BE2C (cell line): Measurements from ENCODE around the gene CDK1. TPM values are rescaled to one million over a fixed set of nuclear protein-coding genes. Genes with fewer than 3 reads are reported as not detected.
A peak's percentile ranks its signal among the peaks of the same experiment; 100 is the strongest.

Source experiments
- DNase-seq: peaks from one replicate; pipeline ENCODE4 v3.0.0-alpha.2; 2020
- H3K27me3 ChIP-seq: fragments of 250-450 bp; sonication (Bioruptor Pico); 2 replicates; pipeline ENCODE4 v1.5.1; 2020; ENCODE audit warnings: mild to moderate bottlenecking
- H3K36me3 ChIP-seq: fragments of 250-450 bp; sonication (Bioruptor Pico); 2 replicates; pipeline ENCODE4 v1.5.1; 2020; ENCODE audit warnings: mild to moderate bottlenecking
- H3K4me1 ChIP-seq: fragments of 250-450 bp; sonication (Bioruptor Pico); 2 replicates; pipeline ENCODE4 v1.5.1; 2020
- H3K4me3 ChIP-seq: 2 replicates; pipeline ENCODE4 v1.5.1; 2011; ENCODE audit warnings: low read depth, low read length
- H3K9me3 ChIP-seq: fragments of 250-450 bp; sonication (Bioruptor Pico); 2 replicates; pipeline ENCODE4 v1.5.1; 2020
- polyA plus RNA-seq: library from polyadenylated mRNA; unstranded; fragments of >200 nt; gene quantifications from one replicate; pipeline ENCODE4 v1.2.1, GENCODE V29; 2012; ENCODE audit warnings: low read depth, missing spikeins; ENCODE audit not compliant: insufficient read length, insufficient read depth
- TF ChIP-seq, protein P1 (sequence below): IDR thresholded peaks from 2 replicates; pipeline ENCODE4 v1.5.1; 2012; ENCODE audit warnings: mild to moderate bottlenecking, low read depth, low read length

CDK1 gene
- polyA plus RNA-seq = 13.7 TPM

DNA sequence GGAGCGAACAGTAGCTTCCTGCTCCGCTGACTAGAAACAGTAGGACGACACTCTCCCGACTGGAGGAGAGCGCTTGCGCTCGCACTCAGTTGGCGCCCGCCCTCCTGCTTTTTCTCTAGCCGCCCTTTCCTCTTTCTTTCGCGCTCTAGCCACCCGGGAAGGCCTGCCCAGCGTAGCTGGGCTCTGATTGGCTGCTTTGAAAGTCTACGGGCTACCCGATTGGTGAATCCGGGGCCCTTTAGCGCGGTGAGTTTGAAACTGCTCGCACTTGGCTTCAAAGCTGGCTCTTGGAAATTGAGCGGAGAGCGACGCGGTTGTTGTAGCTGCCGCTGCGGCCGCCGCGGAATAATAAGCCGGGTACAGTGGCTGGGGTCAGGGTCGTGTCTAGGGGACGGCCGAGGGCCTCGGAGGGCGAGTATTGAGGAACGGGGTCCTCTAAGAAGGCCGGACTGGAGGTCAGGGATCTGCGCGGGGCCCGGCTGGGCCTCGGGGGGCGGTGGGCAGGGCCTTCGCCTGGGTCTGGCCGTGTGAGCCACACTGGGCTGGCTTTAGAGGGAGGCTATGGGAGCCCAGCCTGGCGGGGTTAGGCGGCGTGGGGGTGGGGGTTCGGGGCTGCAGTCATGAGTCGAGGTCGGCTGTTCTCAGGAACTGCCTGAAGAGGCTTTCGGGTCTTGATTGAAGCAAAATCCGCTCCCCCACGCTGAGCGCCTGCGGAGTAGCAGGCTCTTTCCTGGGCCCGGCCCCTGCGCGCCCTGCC is at the start of gene CDK1:
Gene CDK1, plus strand, starts transcription at position 265 of the 757 bp plus-strand sequence. CDS start 1,688 bp downstream, outside the sequence.
- TF ChIP-seq, protein P1, sequence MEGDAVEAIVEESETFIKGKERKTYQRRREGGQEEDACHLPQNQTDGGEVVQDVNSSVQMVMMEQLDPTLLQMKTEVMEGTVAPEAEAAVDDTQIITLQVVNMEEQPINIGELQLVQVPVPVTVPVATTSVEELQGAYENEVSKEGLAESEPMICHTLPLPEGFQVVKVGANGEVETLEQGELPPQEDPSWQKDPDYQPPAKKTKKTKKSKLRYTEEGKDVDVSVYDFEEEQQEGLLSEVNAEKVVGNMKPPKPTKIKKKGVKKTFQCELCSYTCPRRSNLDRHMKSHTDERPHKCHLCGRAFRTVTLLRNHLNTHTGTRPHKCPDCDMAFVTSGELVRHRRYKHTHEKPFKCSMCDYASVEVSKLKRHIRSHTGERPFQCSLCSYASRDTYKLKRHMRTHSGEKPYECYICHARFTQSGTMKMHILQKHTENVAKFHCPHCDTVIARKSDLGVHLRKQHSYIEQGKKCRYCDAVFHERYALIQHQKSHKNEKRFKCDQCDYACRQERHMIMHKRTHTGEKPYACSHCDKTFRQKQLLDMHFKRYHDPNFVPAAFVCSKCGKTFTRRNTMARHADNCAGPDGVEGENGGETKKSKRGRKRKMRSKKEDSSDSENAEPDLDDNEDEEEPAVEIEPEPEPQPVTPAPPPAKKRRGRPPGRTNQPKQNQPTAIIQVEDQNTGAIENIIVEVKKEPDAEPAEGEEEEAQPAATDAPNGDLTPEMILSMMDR = no peak
- Histone ChIP-seq H3K4me3 (peak within 1 kb of the TSS; percentile 83), H3K36me3 (peaks cover 20% of the 10 kb centered on the region), H3K9me3 (no peaks in the 10 kb centered on the region), H3K4me1 (peaks cover 2% of the 10 kb centered on the region; the same call in 1 of the 2 replicates), H3K27me3 (no peaks in the 10 kb centered on the region)
- peak; percentile 95 for DNase-seq

GRCh38 chr10:60729106-60729505 is 49.2 kb upstream of the CDK1 start:
- DNase-seq = no peak
- no peaks in the 10 kb centered on the region for H3K9me3 ChIP-seq

DNA sequence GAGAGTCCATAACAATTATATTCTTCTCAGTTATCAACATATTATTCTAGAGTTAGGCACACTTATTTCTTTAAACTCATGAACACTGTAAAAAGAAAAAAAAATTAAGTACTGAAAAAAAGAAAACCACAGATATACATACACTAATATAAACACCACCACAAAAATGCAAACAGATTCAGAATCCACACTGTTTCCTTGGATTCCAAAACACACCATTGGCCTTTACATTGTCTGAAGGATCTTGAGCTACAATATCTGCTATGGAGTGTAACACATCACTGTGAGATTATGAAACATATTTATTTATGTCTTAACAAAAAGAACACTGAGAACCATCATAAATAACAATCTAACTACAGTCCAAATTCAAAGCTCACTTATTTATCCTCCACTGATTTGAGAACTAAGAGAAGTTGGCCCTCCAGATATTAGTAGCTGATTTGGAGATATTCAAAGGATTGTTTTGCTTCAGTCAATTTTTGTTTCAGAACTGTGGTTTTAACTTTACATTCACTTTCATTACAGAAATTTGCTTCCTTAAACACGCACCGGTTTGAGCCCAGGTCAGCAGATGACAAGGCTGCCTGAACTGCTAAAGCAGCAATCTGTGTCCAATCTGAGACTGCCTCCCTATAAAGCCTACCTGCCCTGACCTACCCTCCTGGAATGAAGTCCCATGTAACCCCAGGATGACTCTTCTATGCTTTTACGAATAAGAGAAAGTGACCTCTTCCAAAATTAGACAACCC is 47.0 kb upstream of the CDK1 start:
- no peak for DNase-seq
- Histone ChIP-seq H3K4me3 (no peak overlapping the region), H3K27me3 (peaks cover 76% of the 10 kb centered on the region)

More at GRCh38 chr10:60729106-60729505, 49.2 kb upstream of the CDK1 start:
- peaks cover 56% of the 10 kb centered on the region for H3K27me3 ChIP-seq
- no peaks in the 10 kb centered on the region for H3K4me1 ChIP-seq
- TF ChIP-seq, protein P1 = no peak
- no peaks in the 10 kb centered on the region for H3K36me3 ChIP-seq
- no peak overlapping the region for H3K4me3 ChIP-seq

GRCh38 chr10:60732198-60732806 is 46.0 kb upstream of the CDK1 start:
- no peak for DNase-seq
- Histone ChIP-seq H3K36me3 (no peaks in the 10 kb centered on the region), H3K9me3 (no peaks in the 10 kb centered on the region), H3K4me1 (no peaks in the 10 kb centered on the region), H3K27me3 (peaks cover 83% of the 10 kb centered on the region), H3K4me3 (no peak overlapping the region)
- TF ChIP-seq, protein P1 = no peak

More for the DNA sequence above, 47.0 kb upstream of the CDK1 start:
- no peaks in the 10 kb centered on the region for H3K4me1 ChIP-seq
- H3K36me3 ChIP-seq = no peaks in the 10 kb centered on the region
- TF ChIP-seq, protein P1 = no peak
- H3K9me3 ChIP-seq = no peaks in the 10 kb centered on the region

DNA sequence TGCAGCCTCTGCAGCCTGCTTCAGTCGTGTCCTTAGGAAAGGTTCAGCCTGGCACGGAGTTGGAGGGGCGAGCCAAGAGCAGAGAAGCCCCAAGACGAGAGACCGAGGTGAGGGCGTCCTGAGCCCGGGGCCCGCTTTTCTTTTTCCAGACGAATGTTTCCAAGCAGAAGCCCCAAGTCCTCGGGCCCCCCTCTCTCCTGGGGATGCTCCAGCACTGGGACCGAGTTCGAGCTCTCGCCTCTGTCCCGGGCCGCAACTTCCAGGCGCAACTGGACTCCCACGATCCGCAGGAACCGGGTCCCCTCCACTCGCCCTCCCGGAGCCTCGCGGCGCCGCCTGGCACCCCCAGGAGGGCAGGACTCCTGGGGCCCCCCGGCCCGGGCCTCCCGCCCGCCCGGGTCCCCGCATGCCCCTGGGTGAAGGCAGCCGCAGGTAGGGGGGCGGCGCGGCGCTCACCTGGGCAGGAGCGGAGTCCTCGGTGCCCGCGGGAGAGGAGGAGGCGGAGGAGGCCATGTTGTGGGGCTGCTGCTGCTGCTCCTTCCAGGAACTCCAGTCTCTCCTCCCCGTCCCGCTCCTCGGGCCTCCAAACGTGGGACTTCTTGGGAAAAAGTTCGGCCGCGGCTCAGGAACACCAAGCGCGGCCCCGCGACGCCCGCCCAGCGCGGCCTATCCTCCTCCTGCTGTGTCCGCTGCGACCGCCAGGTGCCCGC is 45.3 kb upstream of the CDK1 start:
- Histone ChIP-seq H3K27me3 (peaks cover 84% of the 10 kb centered on the region), H3K9me3 (no peaks in the 10 kb centered on the region), H3K4me3 (no peak overlapping the region), H3K36me3 (no peaks in the 10 kb centered on the region), H3K4me1 (no peaks in the 10 kb centered on the region)
- TF ChIP-seq, protein P1 = no peak
- DNase-seq = peak; percentile 10
